Esophagus squamous epithelium (tissue), 4 donors: ENCODE measurements around the gene ATP2B2.

Experiments used
- POLR2A ChIP-seq, 4 donors: fragments of 450-650 bp; IDR thresholded peaks; one replicate each; pipeline ENCODE4 v1.6.1; 2017; ENCODE audit warnings: antibody characterized with exemption in 4 of 4, mild to moderate bottlenecking in 4 of 4, moderate library complexity in 3 of 4
- TF ChIP-seq, protein P1 (sequence below), 6 experiments: fragments of 450-650 bp in 4 of 6; fragments of 200-600 bp in 2 of 6; sonication (generic) in 2 of 6; IDR thresholded peaks; one replicate each; pipeline ENCODE4 v1.5.1; 2016 to 2019; ENCODE audit warnings: antibody characterized with exemption in 6 of 6, mild to moderate bottlenecking in 4 of 6, moderate library complexity in 4 of 6

GRCh38 chr3:10395196-10395595 lies 110.2 kb downstream of the ATP2B2 start:
- TF ChIP-seq, protein P1, sequence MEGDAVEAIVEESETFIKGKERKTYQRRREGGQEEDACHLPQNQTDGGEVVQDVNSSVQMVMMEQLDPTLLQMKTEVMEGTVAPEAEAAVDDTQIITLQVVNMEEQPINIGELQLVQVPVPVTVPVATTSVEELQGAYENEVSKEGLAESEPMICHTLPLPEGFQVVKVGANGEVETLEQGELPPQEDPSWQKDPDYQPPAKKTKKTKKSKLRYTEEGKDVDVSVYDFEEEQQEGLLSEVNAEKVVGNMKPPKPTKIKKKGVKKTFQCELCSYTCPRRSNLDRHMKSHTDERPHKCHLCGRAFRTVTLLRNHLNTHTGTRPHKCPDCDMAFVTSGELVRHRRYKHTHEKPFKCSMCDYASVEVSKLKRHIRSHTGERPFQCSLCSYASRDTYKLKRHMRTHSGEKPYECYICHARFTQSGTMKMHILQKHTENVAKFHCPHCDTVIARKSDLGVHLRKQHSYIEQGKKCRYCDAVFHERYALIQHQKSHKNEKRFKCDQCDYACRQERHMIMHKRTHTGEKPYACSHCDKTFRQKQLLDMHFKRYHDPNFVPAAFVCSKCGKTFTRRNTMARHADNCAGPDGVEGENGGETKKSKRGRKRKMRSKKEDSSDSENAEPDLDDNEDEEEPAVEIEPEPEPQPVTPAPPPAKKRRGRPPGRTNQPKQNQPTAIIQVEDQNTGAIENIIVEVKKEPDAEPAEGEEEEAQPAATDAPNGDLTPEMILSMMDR (IDR thresholded peaks at IDR 0.05) = no peak
- TF ChIP-seq POLR2A (IDR thresholded peaks at IDR 0.05) = no peak
